ENCODE data around the gene IGDCC3. TPM values are rescaled to one million over a fixed set of nuclear protein-coding genes. Genes with fewer than 3 reads are reported as not detected.

The IGDCC3 gene
- total RNA-seq, 2 experiments from 2014 or later, result not detected

- intact Hi-C loops (cut with micrococcal nuclease), result no loop called here
- POLR2A ChIA-PET, result interaction anchor here (1.2 kb wide), 1 partner anchor 89 kb away, joined by 4 read pairs; the partner anchor contains the start of gene RNU5B-1
- no peaks in the 10 kb centered on the region for H3K36me3 Mint-ChIP-seq
- H3K9me3 Mint-ChIP-seq, result no peaks in the 10 kb centered on the region
- peaks cover 49% of the 10 kb centered on the region for H3K27me3 Mint-ChIP-seq
- DNase-seq, result no peak
- no peak overlapping the region for H3K27ac Mint-ChIP-seq
- CTCF ChIA-PET, result interaction anchor here (1.3 to 1.9 kb wide), 2 partner anchors 8 to 73 kb away, joined by 5 to 14 read pairs; no protein-coding TSS in a partner anchor
- H3K4me1 Mint-ChIP-seq (ENCODE audit: low read depth), result peaks cover 6% of the 10 kb centered on the region
- no peak overlapping the region for H3K4me3 Mint-ChIP-seq
Measured at GRCh38 chr15:65393557-65393956, 15.8 kb upstream of the IGDCC3 start.

DNA sequence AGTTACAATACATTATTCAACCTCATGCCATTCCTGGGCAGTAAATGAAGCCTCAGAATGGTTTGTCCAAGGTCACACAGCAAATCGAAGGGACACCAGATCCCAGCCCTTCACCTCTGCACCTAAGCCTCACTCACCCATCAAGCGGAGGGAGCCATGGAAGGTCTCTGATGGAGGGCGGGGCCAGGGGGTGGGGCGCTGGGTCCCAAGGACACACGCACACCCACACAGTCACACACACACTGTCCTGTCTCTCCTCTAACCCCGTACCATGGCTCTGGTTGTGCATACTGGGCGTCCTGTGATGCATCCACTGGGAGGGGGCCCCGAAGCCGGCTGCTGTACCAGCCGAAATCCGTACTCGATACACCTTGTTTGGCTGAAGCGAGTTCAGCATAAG is 15.3 kb upstream of the IGDCC3 start:
- peaks cover 49% of the 10 kb centered on the region for H3K27me3 Mint-ChIP-seq
- no peak overlapping the region for H3K27ac Mint-ChIP-seq
- H3K4me3 Mint-ChIP-seq, result no peak overlapping the region
- no peaks in the 10 kb centered on the region for H3K36me3 Mint-ChIP-seq
- DNase-seq, result no peak
- ChIA-PET CTCF (no interaction called here), POLR2A (interaction anchor here (1.2 kb wide), 1 partner anchor 89 kb away, joined by 4 read pairs; the partner anchor contains the start of gene RNU5B-1)
- intact Hi-C loops (cut with micrococcal nuclease), result no loop called here
- no peaks in the 10 kb centered on the region for H3K9me3 Mint-ChIP-seq
- peaks cover 6% of the 10 kb centered on the region for H3K4me1 Mint-ChIP-seq (ENCODE audit: low read depth)

GRCh38 chr15:65392368-65392767 is 14.6 kb upstream of the IGDCC3 start:
- peaks cover 44% of the 10 kb centered on the region for H3K27me3 Mint-ChIP-seq
- H3K9me3 Mint-ChIP-seq, result no peaks in the 10 kb centered on the region
- intact Hi-C loops (cut with micrococcal nuclease), result no loop called here
- ChIA-PET POLR2A (no interaction called here), CTCF (interaction anchor here (1.1 kb wide), 1 partner anchor 73 kb away, joined by 4 read pairs; no protein-coding TSS in a partner anchor)
- DNase-seq, result no peak
- no peak overlapping the region for H3K4me3 Mint-ChIP-seq
- no peaks in the 10 kb centered on the region for H3K36me3 Mint-ChIP-seq
- no peak overlapping the region for H3K27ac Mint-ChIP-seq
- peaks cover 6% of the 10 kb centered on the region for H3K4me1 Mint-ChIP-seq (ENCODE audit: low read depth)

DNA sequence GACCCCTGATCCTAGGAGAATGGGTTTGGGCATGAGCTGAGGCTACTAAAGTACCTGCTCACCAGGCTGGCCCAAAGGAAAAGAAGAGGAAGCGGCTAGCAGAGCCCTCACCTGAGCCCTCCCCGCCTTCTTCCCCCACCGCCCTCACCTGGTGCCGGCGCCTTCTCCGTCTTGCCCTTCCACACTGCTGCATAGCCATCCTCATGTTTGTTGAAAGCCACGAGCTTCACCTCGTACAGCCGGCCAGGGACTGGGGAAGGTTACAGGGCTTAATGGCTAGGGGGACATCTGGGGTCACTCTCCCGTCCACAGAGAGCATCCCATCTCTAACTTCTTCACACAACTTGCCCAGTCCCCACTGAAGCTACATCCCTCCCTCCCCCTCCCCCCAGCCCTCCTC is 13.9 kb upstream of the IGDCC3 start:
- ChIA-PET POLR2A (no interaction called here), CTCF (interaction anchor here (0.9 to 1.1 kb wide), 3 partner anchors 9 to 73 kb away, joined by 3 to 6 read pairs (median 4); no protein-coding TSS in a partner anchor)
- DNase-seq, result no peak
- no peak overlapping the region for H3K27ac Mint-ChIP-seq
- H3K9me3 Mint-ChIP-seq, result no peaks in the 10 kb centered on the region
- peaks cover 38% of the 10 kb centered on the region for H3K27me3 Mint-ChIP-seq
- H3K4me3 Mint-ChIP-seq, result no peak overlapping the region
- intact Hi-C loops (cut with micrococcal nuclease), result no loop called here
- H3K36me3 Mint-ChIP-seq, result no peaks in the 10 kb centered on the region
- H3K4me1 Mint-ChIP-seq (ENCODE audit: low read depth), result peaks cover 6% of the 10 kb centered on the region

DNA sequence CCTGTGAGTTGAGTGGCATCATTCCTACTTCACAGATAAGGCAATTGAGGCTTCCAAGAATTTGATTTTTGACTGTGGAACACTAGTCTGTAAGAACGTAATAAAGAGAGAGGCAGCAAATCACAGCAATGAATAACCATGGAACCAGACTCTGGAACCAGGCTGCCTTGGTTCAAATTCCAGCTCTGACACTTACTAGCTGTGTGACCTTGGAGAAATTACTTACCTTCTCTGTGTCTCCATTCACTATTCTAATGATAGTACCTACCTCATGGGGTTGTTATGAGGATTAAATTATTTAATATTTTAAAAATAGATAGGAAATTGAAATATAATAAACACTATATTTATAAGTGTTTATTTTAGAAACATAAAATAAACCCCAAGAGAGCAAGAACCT is 12.6 kb upstream of the IGDCC3 start:
- H3K27ac Mint-ChIP-seq, result no peak overlapping the region
- DNase-seq, result no peak
- H3K9me3 Mint-ChIP-seq, result no peaks in the 10 kb centered on the region
- POLR2A ChIA-PET, result no interaction called here
- peaks cover 29% of the 10 kb centered on the region for H3K27me3 Mint-ChIP-seq
- CTCF ChIA-PET, result interaction anchor here (1.0 to 1.1 kb wide), 2 partner anchors 12 to 72 kb away, joined by 3 read pairs; no protein-coding TSS in a partner anchor
- H3K4me3 Mint-ChIP-seq, result no peak overlapping the region
- intact Hi-C loops (cut with micrococcal nuclease), result no loop called here
- H3K4me1 Mint-ChIP-seq (ENCODE audit: low read depth), result no peaks in the 10 kb centered on the region
- H3K36me3 Mint-ChIP-seq, result no peaks in the 10 kb centered on the region

DNA sequence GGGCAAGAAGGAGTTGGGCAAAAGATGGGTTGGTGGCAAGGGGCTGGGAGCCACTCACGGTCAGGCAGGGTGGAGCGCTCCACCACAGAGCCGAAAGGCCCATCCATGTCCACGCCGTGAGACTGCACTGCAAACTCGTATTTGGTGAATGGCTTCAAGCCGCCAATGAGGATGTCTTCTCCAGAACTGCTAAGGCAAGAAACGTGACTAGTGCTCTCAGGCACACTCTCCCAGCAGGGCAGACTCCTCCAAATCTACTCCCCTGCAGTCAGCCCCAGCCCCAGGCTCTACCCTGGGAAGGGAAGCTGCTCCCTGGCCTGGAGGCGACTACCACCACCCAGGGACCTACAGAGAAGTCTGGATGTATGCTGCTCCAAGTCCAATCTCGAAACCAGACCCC is 11.4 kb upstream of the IGDCC3 start:
- no peaks in the 10 kb centered on the region for H3K9me3 Mint-ChIP-seq
- ChIA-PET CTCF (interaction anchor here (1.0 to 5.0 kb wide), 2 partner anchors 13 to 70 kb away, joined by 3 to 186 read pairs; no protein-coding TSS in a partner anchor), POLR2A (no interaction called here)
- intact Hi-C loops (cut with micrococcal nuclease), result no loop called here
- H3K4me3 Mint-ChIP-seq, result no peak overlapping the region
- peaks cover 17% of the 10 kb centered on the region for H3K27me3 Mint-ChIP-seq
- H3K36me3 Mint-ChIP-seq, result no peaks in the 10 kb centered on the region
- no peak for DNase-seq
- no peak overlapping the region for H3K27ac Mint-ChIP-seq
- H3K4me1 Mint-ChIP-seq (ENCODE audit: low read depth), result peaks cover 4% of the 10 kb centered on the region

- ChIA-PET POLR2A (no interaction called here), CTCF (interaction anchor here (0.6 to 5.0 kb wide), 3 partner anchors 10 to 69 kb away, joined by 3 to 186 read pairs (median 3); no protein-coding TSS in a partner anchor)
- Mint-ChIP-seq H3K4me3 (no peak overlapping the region), H3K27me3 (peaks cover 12% of the 10 kb centered on the region), H3K4me1 (ENCODE audit: low read depth) (peaks cover 4% of the 10 kb centered on the region), H3K36me3 (no peaks in the 10 kb centered on the region), H3K27ac (no peak overlapping the region), H3K9me3 (no peaks in the 10 kb centered on the region)
- DNase-seq, result no peak
- intact Hi-C loops (cut with micrococcal nuclease), result no loop called here
Measured at GRCh38 chr15:65388306-65389080, 10.7 kb upstream of the IGDCC3 start.

DNA sequence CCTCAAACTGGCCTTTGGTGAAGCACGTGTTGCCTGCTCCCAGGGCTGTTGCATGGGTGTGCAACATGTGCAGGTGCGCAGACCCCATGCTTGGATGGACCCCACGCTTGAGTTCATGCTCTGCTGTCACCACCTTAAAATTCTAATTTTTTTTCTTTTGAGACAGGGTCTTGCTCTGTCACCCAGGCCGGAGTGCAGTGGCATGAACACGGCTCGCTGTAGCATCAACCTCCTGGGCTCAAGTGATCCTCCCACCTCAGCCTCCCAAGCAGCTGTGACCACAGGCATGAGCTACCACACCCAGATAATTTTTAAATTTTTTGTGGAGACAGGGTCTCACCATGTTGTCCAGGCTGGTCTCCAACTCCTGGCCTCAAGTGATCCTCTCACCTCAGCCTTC is 9.1 kb upstream of the IGDCC3 start:
- ChIA-PET POLR2A (no interaction called here), CTCF (interaction anchor here (5.0 kb wide), 1 partner anchor 68 kb away, joined by 186 read pairs; no protein-coding TSS in a partner anchor)
- intact Hi-C loops (cut with micrococcal nuclease), result no loop called here
- Mint-ChIP-seq H3K9me3 (no peaks in the 10 kb centered on the region), H3K4me1 (ENCODE audit: low read depth) (peaks cover 4% of the 10 kb centered on the region), H3K27me3 (peaks cover 11% of the 10 kb centered on the region), H3K27ac (no peak overlapping the region), H3K36me3 (no peaks in the 10 kb centered on the region), H3K4me3 (no peak overlapping the region)
- DNase-seq, result no peak

GRCh38 chr15:65386376-65386775 is 8.6 kb upstream of the IGDCC3 start:
- no peak overlapping the region for H3K27ac Mint-ChIP-seq
- CTCF ChIA-PET, result interaction anchor here (1.4 to 5.0 kb wide), 12 partner anchors 8 to 145 kb away, joined by 4 to 186 read pairs (median 6); partner anchors contain the start of genes HACD3 and IGDCC4
- H3K4me1 Mint-ChIP-seq (ENCODE audit: low read depth), result peaks cover 4% of the 10 kb centered on the region
- no peaks in the 10 kb centered on the region for H3K9me3 Mint-ChIP-seq
- DNase-seq, result no peak
- no peaks in the 10 kb centered on the region for H3K36me3 Mint-ChIP-seq
- POLR2A ChIA-PET, result interaction anchor here (1.4 kb wide), 1 partner anchor 82 kb away, joined by 7 read pairs; the partner anchor contains the start of gene RNU5B-1
- intact Hi-C loops (cut with micrococcal nuclease), result no loop called here
- no peak overlapping the region for H3K4me3 Mint-ChIP-seq
- H3K27me3 Mint-ChIP-seq, result peaks cover 11% of the 10 kb centered on the region

- POLR2A ChIA-PET, result interaction anchor here (1.4 kb wide), 1 partner anchor 81 kb away, joined by 7 read pairs; the partner anchor contains the start of gene RNU5B-1
- Mint-ChIP-seq H3K27ac (no peak overlapping the region), H3K36me3 (no peaks in the 10 kb centered on the region)
Measured at GRCh38 chr15:65385870-65386258, 8.1 kb upstream of the IGDCC3 start.

GRCh38 chr15:65384895-65385869 is 7.4 kb upstream of the IGDCC3 start:
- ChIA-PET CTCF (interaction anchor here (0.6 to 5.0 kb wide), 37 partner anchors 9 to 716 kb away, joined by 3 to 186 read pairs (median 5); partner anchors contain the start of genes CLPX, HACD3, IGDCC4 and KBTBD13), POLR2A (interaction anchor here (1.4 kb wide), 1 partner anchor 80 kb away, joined by 7 read pairs; the partner anchor contains the start of gene RNU5B-1)
- H3K27me3 Mint-ChIP-seq, result peaks cover 12% of the 10 kb centered on the region
- DNase-seq, result peak; percentile 89
- H3K4me3 Mint-ChIP-seq, result peak overlapping the region; percentile 77
- no peaks in the 10 kb centered on the region for H3K36me3 Mint-ChIP-seq
- H3K9me3 Mint-ChIP-seq, result no peaks in the 10 kb centered on the region
- intact Hi-C loops (cut with micrococcal nuclease), result loop anchor here (1.0 to 2.0 kb wide), 3 partner anchors 16 to 196 kb away; no protein-coding TSS in a partner anchor
- H3K27ac Mint-ChIP-seq, result peak overlapping the region; percentile 50
- H3K4me1 Mint-ChIP-seq (ENCODE audit: low read depth), result peaks cover 4% of the 10 kb centered on the region

More at GRCh38 chr15:65385870-65386258, 8.1 kb upstream of the IGDCC3 start:
- intact Hi-C loops (cut with micrococcal nuclease), result loop anchor here (1.0 to 2.0 kb wide), 3 partner anchors 15 to 197 kb away; no protein-coding TSS in a partner anchor
- CTCF ChIA-PET, result interaction anchor here (1.2 to 5.0 kb wide), 20 partner anchors 9 to 145 kb away, joined by 3 to 186 read pairs (median 6); partner anchors contain the start of genes HACD3, IGDCC4 and PARP16
- H3K9me3 Mint-ChIP-seq, result no peaks in the 10 kb centered on the region
- no peak for DNase-seq
- H3K27me3 Mint-ChIP-seq, result peaks cover 11% of the 10 kb centered on the region
- H3K4me1 Mint-ChIP-seq (ENCODE audit: low read depth), result peaks cover 4% of the 10 kb centered on the region
- peak overlapping the region; percentile 77 for H3K4me3 Mint-ChIP-seq
